UCSD-AML1 (cell line): ENCODE data around the gene ANKFN1.

Experiments used
- DNase-seq: peaks from one replicate; lab custom pipeline; 2025; ENCODE audit not compliant: unreplicated experiment; lab: John Stamatoyannopoulos, UW

ANKFN1 gene

GRCh38 chr17:56178203-56178602 lies 24.9 kb downstream of the ANKFN1 start:
- no peak for DNase-seq

DNA sequence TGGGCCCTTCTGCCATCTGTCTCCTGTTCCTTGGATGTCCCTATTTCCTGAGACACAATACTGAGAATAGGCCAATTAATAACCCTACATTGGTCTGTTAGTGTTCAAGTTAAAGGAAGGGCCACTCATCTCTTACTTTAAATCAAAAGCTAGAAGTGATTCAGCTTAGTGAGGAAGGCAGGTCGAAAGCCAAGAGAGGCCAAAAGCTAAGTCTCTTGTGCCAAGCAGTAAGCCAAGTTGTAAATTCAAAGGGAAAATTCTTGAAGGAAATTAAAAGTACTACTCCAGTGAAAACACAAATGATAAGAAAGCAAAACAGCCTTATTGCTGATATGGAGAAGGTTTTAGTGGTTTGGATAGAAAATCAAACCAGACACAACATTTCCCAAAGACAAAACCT lies 28.8 kb downstream of the ANKFN1 start:
- no peak for DNase-seq

DNA sequence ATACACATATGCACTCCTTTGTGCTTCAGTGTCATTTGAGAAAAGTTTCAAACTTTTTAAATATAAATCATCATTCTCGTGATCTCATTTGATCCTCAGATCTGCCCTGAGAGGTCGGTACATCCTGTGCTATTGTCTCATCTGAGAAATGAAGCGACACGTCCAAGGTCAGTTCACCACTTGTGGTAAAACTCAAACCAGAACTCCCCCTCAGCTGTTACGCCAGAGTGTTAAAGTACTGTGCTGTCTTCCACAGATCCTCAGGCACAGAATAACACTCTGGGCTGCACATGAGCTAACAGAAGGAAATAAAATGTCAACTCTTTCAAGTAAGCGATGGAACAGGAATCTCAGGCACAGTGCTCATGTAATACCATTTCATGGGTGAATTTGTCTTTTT lies 31.4 kb downstream of the ANKFN1 start:
- DNase-seq: no peak

DNA sequence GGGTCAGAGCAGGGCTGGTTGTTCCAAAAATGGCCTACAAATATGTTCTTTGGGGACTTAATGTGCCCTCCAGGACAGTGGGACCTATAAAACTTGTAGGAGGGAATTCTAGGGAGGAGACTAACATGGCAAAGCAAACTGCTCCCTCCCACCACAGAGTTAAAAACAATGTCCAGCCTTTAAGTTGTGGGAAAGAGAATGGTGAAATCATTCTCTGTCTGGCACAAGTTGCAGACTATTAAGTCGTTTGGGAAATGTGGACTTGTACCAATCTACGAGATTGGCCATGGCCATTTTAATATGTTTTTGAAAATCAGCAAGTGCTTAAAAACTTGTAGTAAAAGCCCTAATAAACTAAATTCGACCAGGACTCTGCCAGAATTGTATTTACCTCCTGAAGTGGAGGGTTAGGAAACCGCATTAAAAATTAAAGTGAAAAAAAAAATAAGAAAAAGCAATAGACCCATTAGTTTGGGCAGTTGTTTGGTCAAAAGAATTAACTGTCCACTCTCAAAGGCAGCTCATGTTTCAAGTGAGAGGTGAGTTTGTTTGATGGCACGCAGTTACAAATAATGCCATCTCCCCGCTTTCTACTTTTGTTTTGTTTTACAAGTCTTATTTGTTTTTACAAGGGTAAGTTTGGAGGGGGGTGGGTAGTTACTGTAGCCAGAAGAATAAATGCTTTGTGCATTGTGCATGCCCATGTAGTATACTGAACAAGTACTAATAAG lies 32.4 kb downstream of the ANKFN1 start:
- no peak for DNase-seq

- DNase-seq: no peak
These were observed 33.0 kb downstream of the ANKFN1 start for GRCh38 chr17:56186222-56186786.

DNA sequence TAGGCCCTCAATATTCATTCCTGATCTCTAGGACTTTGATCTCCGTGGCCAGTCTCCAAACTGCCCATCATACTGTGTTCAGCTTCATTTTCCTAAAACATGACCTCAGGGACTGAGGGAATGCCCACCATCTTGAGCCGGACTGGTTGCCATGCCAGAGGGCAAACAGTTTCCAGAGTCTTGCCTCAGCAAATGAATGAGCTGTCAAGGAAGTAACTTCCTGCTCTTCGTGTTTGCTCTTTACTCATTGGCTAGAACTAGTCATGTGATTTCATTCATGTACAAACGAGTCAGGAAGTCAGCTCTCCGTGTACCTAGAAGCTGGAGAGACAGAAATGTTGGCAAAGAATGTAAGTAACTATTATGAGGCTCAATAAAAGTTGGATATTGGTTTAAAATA lies 50.2 kb downstream of the ANKFN1 start:
- DNase-seq: no peak

- DNase-seq: no peak
These were observed 53.1 kb downstream of the ANKFN1 start for GRCh38 chr17:56206351-56206750.

DNA sequence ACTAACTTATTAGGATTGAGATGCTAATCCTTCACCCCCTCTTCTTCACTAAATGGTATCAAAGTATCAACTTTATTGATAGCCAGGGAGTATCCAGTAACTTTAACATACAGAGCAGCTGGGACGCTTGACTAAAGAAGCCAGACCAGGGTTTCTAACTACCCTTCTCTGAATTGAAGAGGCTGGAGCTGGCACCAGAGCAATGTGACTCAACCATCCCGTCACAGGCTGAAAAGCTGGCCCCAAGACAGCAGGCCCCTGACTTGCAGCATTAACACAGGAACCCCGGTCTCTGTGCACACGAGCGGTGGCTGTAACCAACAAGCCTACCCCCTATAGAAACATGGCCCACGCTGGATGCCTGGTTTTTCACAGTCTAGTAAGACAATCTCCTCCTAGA lies 59.8 kb downstream of the ANKFN1 start:
- DNase-seq: no peak

DNA sequence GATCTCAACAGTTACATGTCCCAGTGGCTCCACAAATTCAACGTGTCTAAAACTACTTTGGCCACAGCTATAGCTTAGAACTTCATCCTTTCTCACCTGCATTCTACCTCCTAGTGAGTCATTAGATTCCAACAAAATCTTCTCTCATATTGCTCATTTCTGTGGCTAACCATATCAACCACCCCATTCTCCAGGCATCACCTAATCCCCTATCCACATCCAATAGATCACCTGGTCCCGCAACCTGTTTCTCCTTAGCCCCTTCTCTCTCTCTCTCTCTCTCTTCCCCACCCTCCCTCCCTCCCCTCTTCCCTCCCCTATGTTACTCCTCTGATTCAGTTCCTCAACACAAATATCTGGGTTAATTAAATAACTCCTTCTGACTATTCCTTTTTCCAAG lies 64.6 kb downstream of the ANKFN1 start:
- no peak for DNase-seq

DNA sequence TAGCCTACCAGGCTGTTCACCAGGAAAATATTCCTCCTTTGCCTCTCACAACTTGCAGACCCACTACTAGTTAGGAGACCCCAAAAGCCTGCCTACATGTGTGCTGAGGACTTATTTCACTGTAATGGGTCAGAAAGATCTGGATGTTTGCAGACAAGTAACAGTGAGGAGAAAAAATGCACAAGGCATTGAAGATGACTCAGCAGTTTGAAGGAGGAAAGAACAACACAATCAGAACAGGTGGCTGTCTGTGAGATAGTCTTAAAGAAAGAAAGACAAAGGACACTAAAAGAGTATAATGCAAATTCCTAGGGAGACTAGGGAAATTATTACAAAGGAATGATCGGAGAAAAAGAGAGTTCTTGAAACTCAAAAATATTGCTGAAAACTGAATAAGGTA lies 69.0 kb downstream of the ANKFN1 start:
- no peak for DNase-seq

DNA sequence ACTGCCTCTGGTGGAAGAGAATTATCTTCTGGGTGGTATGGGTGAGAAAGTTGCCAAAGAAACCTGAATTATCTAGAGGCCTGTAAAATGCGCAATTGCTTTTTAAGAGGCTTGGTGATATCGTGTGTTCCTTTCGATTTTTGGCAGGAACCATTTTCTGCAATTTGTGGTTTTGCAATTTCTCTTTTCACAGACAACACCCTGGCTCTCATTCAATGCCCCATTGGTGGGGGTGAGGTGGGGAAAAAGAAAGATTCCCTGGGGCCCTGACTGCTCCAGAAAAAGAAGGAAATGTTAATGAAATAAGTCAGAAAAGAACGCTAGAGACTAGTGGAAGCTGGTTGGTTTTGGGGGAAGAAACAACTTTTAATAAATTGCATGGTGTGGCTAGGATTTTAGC lies 77.4 kb downstream of the ANKFN1 start:
- DNase-seq: no peak

DNA sequence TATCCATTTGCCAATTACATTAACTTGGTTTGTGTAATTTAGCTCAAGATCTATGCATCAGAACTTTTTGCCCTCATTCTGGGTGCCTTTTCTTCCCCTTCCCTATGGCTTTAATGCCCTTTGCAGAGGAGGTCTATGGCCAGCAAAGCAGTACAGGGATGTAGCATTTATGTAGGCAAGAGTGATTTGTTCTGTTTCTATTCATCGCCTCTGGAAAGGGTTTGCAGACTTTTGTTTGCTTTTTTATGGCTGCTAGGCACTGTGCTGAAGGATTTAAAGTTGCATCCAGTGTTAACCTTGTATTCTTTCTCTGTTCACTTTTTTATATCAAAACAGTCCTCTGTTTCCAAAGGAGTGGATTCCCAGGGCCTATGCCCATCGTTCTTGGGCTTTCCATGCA lies 78.0 kb downstream of the ANKFN1 start:
- no peak for DNase-seq

- no peak for DNase-seq
These were observed 78.4 kb downstream of the ANKFN1 start for GRCh38 chr17:56231693-56232092.

- DNase-seq: no peak
These were observed 91.1 kb downstream of the ANKFN1 start for GRCh38 chr17:56244268-56244890.

- no peak for DNase-seq
These were observed 94.5 kb downstream of the ANKFN1 start for GRCh38 chr17:56247816-56248215.

GRCh38 chr17:56257075-56257474 lies 103.8 kb downstream of the ANKFN1 start:
- no peak for DNase-seq

- DNase-seq: no peak
These were observed 107.2 kb downstream of the ANKFN1 start for GRCh38 chr17:56260376-56261002.

GRCh38 chr17:56262803-56263202 lies 109.5 kb downstream of the ANKFN1 start:
- DNase-seq: no peak

GRCh38 chr17:56269556-56270389 lies 116.5 kb downstream of the ANKFN1 start:
- DNase-seq: no peak

GRCh38 chr17:56274491-56274890 lies 121.2 kb downstream of the ANKFN1 start:
- DNase-seq: no peak

GRCh38 chr17:56284482-56284881 lies 131.2 kb downstream of the ANKFN1 start:
- no peak for DNase-seq
